Stimulated activated CD8-positive, alpha-beta memory T cell treated with anti-CD3 and anti-CD28 coated beads, Interleukin-7, amount 100 ng/mL, for 48 hours (primary cell): ENCODE results near the gene S100A3.
A peak's percentile ranks its signal among the peaks of the same experiment; 100 is the strongest.

Experiments
- DNase-seq, 2 donors: peaks; one replicate each; pipeline ENCODE4 v3.0.0-alpha.2; 2020; ENCODE audit warnings: low read depth in 1 of 2; ENCODE audit errors: extremely low read depth in 1 of 2

The S100A3 gene

DNA sequence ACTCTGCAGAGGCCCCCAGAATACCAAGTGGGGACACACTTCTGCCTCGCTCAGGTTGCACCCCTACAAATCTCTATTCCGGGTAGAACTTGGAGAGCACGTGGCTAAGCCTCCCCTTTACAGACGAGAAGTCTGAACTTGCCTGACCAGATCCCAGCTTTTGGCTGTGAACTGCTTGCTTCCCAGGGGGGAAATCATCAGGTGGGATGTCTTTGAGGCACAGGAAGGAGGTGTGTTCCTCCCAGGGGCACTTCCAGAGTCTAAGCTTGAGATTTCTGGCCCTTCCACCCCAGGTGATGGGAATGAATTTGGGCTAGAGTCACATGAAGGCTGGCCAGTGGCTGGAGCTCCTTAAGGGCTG, 1.3 kb upstream of the S100A3 start:
- DNase-seq, result no peak

- DNase-seq, result no peak
Observed at GRCh38 chr1:153549741-153550397, 811 bp upstream of the S100A3 start.

DNA sequence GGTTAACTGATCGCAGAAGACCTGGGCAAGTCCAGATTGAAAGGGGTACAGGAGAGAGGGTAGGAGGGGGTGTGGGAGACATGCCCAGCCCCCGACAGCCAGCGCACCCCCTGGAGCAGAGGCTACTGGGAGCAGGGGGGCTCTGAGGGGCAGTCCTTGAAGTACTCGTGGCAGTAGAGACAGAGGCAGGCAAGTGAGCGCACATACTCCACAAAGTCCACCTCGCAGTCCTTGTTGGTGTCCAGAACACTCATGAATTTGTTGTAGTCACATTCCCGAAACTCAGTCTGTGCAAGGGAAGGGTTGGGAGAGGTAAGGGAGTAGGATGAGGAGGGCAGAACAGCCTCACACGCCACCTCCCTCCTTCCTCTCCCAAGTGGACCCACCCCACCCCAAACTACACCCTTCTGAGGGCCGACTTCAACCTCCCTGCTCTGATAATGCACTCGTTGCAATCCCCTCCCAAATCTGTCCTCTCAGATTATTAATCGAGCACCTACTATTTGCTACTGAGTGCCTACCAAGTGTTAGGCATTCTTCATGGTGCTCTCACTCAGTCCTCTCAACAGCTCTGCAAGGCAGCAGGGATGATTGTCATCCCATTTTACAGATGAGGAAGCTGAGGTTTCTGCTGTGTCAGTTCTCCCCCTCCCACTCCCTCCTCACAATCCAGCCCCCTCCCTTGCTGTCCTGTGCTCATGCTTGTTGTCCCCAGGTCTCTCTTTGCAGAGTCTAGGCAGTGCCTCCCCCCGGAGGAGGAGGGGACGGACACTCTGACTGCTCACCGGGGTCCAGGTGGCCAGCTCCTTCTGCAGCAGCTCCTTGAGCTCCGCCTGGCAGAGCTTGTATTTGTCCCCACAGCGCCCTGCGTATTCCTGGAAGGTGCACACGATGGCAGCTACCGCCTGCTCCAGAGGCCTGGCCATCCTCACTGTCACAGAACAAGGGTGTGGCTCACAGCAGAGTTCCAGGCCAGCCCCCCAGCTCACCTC, 1.2 kb downstream of the S100A3 start:
- no peak for DNase-seq

DNA sequence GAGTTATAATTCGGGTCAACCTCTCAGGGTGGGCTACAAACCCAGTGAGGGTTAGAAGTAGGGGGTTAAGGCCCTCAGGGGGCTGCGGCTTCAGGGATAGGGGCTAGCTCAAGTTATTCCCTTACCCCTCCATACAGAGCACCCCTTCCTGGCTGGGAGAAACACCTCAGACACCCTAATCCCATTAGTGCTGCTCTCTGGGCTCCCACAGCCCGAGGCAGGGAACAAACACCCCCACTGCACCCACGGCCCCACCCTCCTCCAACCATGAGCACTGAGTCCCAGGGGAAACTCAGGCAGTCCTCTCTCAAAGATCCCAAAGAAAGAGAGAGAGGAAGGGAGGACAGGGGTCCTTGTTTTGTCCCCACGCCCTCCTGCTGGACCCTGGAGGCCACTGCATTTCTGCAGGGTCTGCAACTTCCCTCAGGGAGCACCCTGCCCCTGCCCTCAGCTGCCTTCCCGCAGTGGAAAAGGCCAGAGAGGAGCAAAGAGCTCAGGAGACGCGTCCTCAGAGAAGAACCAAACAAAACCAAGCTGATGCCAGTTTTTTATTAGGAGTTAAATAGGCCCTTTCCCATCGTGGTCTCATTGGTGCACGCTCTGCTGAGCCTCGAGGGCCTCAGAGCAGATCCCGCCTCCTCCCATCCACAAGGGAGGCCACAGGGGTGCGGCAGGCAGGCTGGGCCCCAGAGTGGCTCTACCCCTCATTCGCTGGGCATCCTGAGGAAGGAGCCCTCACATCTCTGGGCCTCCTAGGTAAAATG, 2.1 kb downstream of the S100A3 start:
- DNase-seq, result no peak

DNA sequence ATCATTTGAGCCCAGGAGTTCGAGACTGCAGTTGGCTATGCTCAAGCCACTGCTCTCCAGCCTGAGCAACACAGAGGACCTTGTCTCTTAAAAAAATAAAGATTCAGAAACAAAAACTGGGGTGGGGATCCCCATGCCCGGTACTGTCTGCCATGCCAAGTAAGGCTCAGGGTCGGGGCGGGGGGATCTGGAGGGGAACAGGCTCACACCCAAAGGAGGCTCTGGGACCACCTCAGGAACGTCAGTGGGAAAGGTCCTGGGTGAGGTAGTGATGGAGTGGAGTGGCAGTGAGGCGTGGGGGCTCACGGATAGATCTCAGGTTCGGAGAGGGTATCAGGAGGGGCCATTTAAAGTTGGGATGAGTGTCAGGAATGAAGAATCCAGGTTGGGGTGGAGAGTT, 2.7 kb downstream of the S100A3 start:
- DNase-seq, result no peak

DNA sequence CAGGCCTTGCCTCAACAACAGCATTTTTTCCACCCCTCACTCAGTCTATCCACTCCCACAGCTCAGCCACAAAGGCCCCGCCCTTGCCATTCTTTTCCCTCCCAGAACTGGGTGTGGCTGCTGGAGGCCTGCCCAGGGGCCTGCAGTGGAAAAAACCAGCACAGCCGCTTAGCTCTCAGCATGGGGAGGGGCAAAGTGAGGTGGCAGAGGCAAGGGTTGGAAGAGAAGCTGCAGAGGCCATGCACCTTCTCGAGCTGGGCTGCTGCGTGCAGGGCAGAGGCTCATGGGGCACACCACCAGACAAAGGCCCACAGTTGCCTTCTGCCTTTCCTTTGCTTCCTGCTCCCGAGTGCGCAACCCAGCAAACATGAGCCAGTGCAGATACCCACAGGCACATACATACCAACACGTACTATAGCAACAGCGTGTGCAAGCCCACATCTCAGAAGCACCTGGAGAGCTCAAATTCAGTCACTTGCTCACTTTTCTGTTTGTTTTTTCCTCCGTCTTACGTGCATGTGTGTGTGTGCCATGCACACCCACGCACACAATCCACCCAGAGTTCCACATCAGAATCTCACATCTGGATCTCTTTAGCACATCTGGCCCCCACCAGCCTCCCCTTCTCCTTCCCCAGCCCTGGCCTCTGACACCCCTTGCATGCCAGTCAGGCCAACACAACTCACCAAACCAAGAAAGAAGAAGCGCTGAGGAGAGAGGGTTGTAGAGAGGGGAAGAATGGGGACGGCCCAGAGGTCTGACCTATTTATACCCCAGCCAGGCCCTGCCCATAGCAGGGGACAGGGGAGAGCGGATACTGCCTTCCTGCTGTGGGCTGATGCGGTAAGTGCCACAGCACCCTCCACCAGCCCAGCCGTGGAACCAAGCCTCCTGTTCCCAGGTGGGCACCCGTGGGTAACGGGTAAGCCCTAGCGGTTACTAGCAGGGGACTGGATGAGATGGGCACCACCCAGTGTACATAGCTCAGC, 3.7 kb downstream of the S100A3 start, which contains the start of gene S100A4:
S100A4 (minus strand) TSS at position 740 of the 989 bp plus-strand sequence. CDS start 1,012 bp downstream, outside the sequence.
- peak; percentile 82 to 95 for DNase-seq

DNA sequence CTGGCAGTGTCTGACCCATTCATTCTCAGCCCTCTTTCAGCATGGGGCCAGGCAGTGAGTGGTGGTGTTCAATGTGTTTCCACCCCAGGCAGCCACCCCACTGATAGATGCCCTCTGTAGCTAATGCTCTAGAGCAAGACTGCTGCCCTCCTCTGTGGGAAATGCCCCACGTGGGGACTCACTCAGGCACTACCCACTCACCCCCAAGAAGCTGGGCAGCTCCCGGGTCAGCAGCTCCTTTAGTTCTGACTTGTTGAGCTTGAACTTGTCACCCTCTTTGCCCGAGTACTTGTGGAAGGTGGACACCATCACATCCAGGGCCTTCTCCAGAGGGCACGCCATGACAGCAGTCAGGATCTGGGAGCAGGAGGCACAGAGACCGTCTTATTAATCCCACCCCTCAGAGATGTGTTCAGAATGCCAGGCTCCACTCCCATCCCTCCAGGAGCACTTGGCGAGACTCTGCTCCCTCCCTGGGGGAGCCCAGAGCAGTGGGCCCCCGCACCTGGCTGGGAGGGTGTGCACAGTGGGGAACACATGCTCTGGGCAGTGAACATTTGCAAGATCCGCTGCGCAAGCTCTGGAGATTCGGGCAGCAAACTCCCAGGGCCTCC, 4.5 kb downstream of the S100A3 start:
- DNase-seq, result no peak

DNA sequence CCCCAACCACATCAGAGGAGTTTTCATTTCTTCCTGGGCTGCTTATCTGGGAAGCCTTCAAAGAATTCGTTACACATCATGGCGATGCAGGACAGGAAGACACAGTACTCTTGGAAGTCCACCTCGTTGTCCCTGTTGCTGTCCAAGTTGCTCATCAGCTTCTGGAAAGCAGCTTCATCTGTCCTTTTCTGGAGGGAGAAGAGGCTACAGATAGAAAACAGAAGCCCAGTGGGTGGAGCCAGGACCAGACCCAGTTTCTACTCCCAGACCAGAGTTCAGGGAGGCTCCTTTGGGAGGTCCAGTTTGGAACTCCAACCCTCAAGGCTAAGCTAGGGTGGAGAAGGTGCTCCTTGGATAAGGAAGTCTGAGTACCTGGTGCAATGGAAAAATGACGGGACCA, 5.3 kb downstream of the S100A3 start:
- DNase-seq, result no peak

DNA sequence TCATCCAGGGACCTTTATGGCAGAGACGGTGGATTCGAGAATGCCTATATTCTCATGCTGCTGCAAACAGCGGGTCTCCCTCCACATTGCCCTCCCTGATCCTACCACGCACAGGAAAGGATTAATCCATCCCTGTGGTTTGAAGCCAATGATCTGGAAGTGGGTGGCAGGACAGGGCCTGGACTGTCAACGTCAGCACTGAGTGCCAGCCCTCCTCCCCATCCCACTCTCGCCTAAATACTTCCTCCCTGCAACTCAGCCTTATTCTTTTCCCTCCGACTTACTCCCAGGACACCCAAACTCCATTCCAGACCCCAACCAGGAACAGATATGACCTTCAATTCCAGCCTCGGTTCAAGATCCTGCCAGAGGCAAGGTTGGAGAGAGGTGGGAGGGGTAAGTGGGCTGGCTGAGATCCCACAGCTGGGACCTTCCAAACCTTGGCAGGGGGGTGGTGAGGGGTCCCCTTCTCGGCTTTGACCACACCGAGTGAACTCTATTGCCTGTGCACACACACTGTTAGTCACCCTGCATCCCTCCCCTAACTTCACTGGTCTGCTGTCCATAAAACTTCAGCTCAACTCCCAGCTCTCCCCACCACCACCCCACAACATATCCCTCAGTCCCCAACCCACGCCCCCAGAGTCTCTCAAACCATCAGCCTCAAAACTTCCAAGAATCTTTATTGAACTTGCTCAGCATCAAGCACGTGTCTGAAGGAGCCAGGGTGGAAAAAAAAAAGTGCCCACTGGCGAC, 5.9 kb downstream of the S100A3 start:
- DNase-seq, result no peak

GRCh38 chr1:153541641-153542590, 7.1 kb downstream of the S100A3 start:
- DNase-seq, result no peak

DNA sequence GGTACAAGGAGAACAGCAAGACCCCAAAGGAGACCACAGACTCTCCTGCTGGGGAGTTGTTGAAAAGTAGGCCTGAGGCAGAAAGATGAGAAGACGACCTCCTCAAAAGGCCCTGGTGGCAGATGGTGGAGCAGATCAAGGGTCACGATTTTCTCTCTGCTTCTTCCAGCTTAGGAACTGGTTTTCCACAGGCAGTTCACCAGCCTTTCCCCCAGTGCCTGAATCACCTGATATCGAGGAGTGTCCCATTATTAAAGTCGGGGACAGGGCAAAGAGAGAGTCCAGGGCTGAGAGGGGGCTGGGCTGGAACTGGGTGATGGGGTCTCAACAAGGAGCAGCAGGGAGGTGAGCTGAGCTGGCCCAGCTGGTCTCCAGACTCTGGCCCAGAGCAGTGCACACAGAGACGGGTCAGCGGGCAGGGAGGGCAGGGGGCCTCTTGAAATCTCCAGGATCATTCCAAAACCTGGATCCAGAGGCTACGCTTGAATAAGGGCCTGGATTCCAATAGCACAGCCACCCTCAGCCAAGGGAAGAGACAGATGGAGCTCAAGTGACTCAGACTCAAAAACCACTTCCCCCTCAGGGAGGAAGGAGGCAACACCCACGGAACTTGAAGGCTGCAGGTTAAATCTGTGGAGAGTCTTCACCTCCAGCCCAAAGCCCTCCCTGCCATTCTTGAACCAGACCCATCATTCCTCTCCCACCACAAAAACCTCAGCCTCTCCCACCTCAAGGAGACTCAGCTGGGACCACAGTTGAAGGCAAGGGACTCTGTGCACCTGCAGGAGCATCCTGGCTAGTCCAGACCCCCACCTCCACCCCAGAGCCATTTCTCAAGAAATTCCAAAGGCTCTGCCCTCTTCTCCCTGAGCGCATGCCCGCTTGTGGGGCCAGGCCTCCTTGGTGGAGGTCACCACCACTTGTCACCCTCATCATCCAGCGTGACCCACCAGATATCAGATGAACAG, 8.4 kb downstream of the S100A3 start, which contains the start of gene S100A5:
S100A5 (minus strand) TSS at position 541 of the 968 bp plus-strand sequence. CDS start 743 bp downstream, outside the sequence.
- no peak for DNase-seq

DNA sequence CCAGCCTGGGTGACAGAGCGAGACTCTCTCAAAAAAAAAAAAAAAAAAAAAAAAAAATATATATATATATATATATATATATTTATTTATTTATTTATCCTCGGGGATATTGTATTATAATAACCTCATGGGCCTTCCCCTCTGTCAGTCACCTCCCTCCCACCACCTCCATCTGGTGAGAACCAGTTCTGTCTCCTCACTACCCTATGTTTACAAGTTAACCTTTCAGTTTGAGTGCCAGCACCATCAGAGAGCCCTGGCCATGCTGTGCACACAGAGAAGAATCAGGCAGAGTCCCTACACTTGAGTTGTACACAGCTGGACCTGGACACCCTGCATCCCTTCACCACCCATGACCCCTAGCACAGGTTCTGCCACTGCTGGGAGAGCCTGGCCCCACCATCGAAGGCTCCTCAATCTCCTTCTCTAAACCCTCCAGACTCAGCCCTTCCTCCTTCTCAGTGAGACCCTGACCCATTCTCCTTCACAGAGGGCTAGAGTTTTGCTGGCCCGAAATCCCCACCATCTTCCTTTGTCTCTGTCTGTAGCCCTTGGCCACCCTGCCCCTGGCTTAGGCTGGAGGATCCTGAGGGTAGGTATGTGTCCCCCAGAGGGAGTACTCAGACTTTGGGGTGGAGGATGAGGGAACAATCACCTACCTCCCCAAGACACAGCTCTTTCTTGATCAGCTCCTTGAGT, 9.5 kb downstream of the S100A3 start:
- no peak for DNase-seq

DNA sequence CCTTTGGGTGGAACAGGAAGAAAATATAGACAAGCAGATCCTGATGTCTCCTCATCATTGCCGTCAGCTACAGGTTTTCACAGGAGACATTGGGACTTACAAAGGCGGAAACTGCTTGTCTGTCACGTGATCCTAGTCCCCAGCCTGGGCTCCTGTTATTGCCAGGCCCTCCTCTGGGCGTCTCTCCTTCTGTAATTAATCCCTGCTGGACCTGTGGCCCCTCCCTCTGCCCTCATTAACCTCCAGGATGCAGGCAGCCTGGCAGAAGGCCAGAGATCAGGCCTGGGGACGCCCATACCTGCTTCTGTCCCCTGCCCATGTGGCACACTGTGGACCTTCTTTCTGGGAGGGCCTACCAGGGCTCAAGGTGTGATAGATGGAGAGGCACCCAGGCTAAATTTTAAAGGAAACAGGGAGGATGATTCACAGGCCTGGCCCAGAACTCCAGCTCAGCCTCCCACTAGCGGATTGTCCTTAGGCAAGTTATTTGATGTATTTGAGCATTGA, 10.7 kb downstream of the S100A3 start:
- DNase-seq, result no peak

DNA sequence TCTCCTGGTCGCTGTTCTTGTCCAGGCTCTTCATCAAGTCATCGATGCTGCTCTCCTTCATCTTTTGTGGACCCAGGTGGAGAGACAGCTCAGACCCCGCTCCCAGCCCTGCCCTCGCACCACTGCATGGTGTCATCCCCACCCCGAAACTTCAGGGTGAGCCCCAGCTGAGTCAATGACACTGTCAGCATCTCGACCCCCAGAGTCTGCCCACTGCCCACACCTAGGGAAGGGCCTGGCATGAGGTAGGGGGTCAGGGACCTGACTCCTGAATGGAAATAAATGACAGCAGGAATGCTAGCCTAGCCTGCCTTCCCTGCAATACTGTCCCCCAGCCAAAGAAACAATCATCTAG, 11.7 kb downstream of the S100A3 start:
- no peak for DNase-seq

GRCh38 chr1:153536671-153537375, 12.2 kb downstream of the S100A3 start:
- DNase-seq, result no peak
